Transverse colon (tissue), 4 donors: ENCODE results near the gene EHBP1. TPM values are rescaled to one million over a fixed set of nuclear protein-coding genes. Genes with fewer than 3 reads are reported as not detected.

Source experiments
- DNase-seq: peaks from one replicate; pipeline ENCODE4 v3.0.0-alpha.2; 2019
- H3K27ac ChIP-seq, 4 donors: fragments of 200-600 bp; sonication (generic); 2 replicates each; pipeline ENCODE4 v1.5.1; 2016 to 2018; ENCODE audit warnings: inconsistent platforms in 4 of 4
- H3K27me3 ChIP-seq: fragments of 200-600 bp; sonication (generic); 2 replicates; pipeline ENCODE4 v1.5.1; 2017; ENCODE audit warnings: inconsistent platforms
- H3K36me3 ChIP-seq, 4 donors: fragments of 200-600 bp; sonication (generic); 2 replicates each; pipeline ENCODE4 v1.5.1; 2017 to 2019; ENCODE audit warnings: inconsistent platforms in 4 of 4
- H3K4me1 ChIP-seq, 4 donors: fragments of 200-600 bp; sonication (generic); 2 replicates each; pipeline ENCODE4 v1.5.1; 2017 to 2020; ENCODE audit warnings: inconsistent platforms in 4 of 4
- H3K4me3 ChIP-seq, 4 donors: fragments of 200-600 bp; sonication (generic); 1 replicate in 1 of 4; 2 replicates in 3 of 4; pipeline versions ENCODE4 v1.5.1 to v1.6.1; 2017 to 2019; ENCODE audit warnings: inconsistent platforms in 4 of 4
- H3K9me3 ChIP-seq, 2 donors: fragments of 200-600 bp; sonication (generic); 2 replicates each; pipeline ENCODE4 v1.5.1; 2017 to 2019; ENCODE audit warnings: inconsistent platforms in 2 of 2
- CTCF ChIP-seq, 5 experiments: fragments of 200-600 bp in 3 of 5; fragments of 450-650 bp in 2 of 5; sonication (generic) in 3 of 5; IDR thresholded peaks; 1 replicate in 2 of 5; 2 replicates in 3 of 5; pipeline ENCODE4 v1.5.1; 2016 to 2017; ENCODE audit warnings: antibody characterized with exemption in 5 of 5, inconsistent platforms in 3 of 5, mild to moderate bottlenecking in 2 of 5, moderate library complexity in 1 of 5
- EP300 ChIP-seq: sonication (generic); formaldehyde crosslinking; IDR thresholded peaks from one replicate; pipeline ENCODE4 v1.6.1; 2017; ENCODE audit warnings: antibody characterized with exemption, low read depth
- POLR2A ChIP-seq: fragments of 450-650 bp; IDR thresholded peaks from one replicate; pipeline ENCODE4 v1.6.1; 2016; ENCODE audit warnings: antibody characterized with exemption, mild to moderate bottlenecking, moderate library complexity
- POLR2AphosphoS5 ChIP-seq, 3 donors: sonication (generic); formaldehyde crosslinking; IDR thresholded peaks; one replicate each; pipeline ENCODE4 v1.6.1; 2016; ENCODE audit warnings: antibody characterized with exemption in 3 of 3
- WGBS, 2 donors: methylation state at CpG; one replicate each; pipeline ENCODE4 v1.1.5; 2018; ENCODE audit warnings: low coverage in 1 of 2; 5-methylcytosine and 5-hydroxymethylcytosine counted together
- in situ Hi-C, 4 donors: fragments of 200-750 bp; cut with MboI; loops; one replicate each; pipeline versions ENCODE4 v1.15.0 to v1.15.1; 2017; ENCODE audit warnings: low sequenced_read_pairs in 3 of 4, low pct_ligation_motif_present in 1 of 4, low pct_unique_long_range_greater_than_20kb in 1 of 4
- intact Hi-C: fragments of 100-400 bp; cut with DNase I; formaldehyde crosslinking; loops from one replicate; pipeline ENCODE4 v1.15.1; 2023; ENCODE audit warnings: low total_unique reads
- total RNA-seq, 4 donors: library from RNA; depleted of rRNA; stranded (reverse); fragments of >200 nt; gene quantifications; one replicate each; pipeline ENCODE4 v1.1.0, GENCODE V29; 2016

Gene EHBP1
- total RNA-seq, 4 donors from 2014 or later = 41.1 to 69.4 (median 47.0) TPM

GRCh38 chr2:62687636-62688035 lies 17.9 kb upstream of the EHBP1 start:
- Histone ChIP-seq H3K36me3 (no peaks in the 10 kb centered on the region), H3K4me3 (no peak overlapping the region), H3K27ac (no peak overlapping the region), H3K4me1 (no peaks in the 10 kb centered on the region), H3K27me3 (no peaks in the 10 kb centered on the region), H3K9me3 (no peaks in the 10 kb centered on the region)
- no peak for DNase-seq
- intact Hi-C loops = no loop called here
- no peak for TF ChIP-seq POLR2A
- 62 to 90% methylated on average over 2 of the region's 2 CpGs for WGBS, 2 donors
- in situ Hi-C loops = no loop called here

DNA sequence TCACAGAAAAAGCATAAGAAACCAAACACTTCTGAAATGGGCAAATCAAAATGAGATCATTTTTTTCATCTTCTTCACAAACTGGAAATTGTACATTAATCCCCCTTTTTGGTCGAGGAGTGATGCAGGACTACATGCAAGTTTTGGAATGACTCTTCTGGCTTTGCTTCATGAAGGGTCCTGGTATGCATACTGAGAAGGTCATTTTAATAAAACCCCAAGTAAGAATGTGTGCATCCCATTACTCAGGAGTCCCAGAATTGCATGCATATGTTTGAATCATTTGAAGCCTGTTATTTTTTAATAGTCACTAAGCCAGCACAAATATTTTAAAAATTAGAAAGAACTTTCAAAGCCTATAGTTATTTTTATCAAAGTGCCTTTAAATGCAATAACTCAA lies 16.7 kb upstream of the EHBP1 start:
- Histone ChIP-seq H3K4me1 (no peaks in the 10 kb centered on the region), H3K4me3 (no peak overlapping the region), H3K27me3 (no peaks in the 10 kb centered on the region), H3K27ac (no peak overlapping the region), H3K36me3 (no peaks in the 10 kb centered on the region), H3K9me3 (no peaks in the 10 kb centered on the region)
- intact Hi-C loops (no loop called here), in situ Hi-C loops (no loop called here)
- TF ChIP-seq CTCF (IDR thresholded peaks at IDR 0.05) (no peak), POLR2A (no peak), POLR2AphosphoS5 (IDR thresholded peaks at IDR 0.05) (no peak), EP300 (no peak)
- 53 to 75% methylated on average over 1 of the region's 1 CpG for WGBS, 2 donors
- DNase-seq = no peak

GRCh38 chr2:62691186-62691585 lies 14.3 kb upstream of the EHBP1 start:
- no peak for DNase-seq
- Histone ChIP-seq H3K9me3 (no peaks in the 10 kb centered on the region), H3K4me1 (no peaks in the 10 kb centered on the region), H3K27me3 (no peaks in the 10 kb centered on the region), H3K27ac (no peak overlapping the region), H3K36me3 (no peaks in the 10 kb centered on the region), H3K4me3 (no peak overlapping the region)
- intact Hi-C loops = no loop called here
- in situ Hi-C loops = no loop called here
- 71 to 72% methylated on average over 1 to 2 of the region's 2 CpGs for WGBS, 2 donors
- no peak for TF ChIP-seq EP300
- no peak for TF ChIP-seq CTCF (IDR thresholded peaks at IDR 0.05)
- no peak for TF ChIP-seq POLR2AphosphoS5 (IDR thresholded peaks at IDR 0.05)
- TF ChIP-seq POLR2A = no peak

GRCh38 chr2:62692225-62692624 lies 13.3 kb upstream of the EHBP1 start:
- TF ChIP-seq EP300 (no peak), POLR2AphosphoS5 (IDR thresholded peaks at IDR 0.05) (no peak), CTCF (IDR thresholded peaks at IDR 0.05) (no peak), POLR2A (no peak)
- H3K4me1 ChIP-seq = no peaks in the 10 kb centered on the region
- H3K27ac ChIP-seq = no peak overlapping the region
- in situ Hi-C loops = no loop called here
- H3K27me3 ChIP-seq = no peaks in the 10 kb centered on the region
- H3K4me3 ChIP-seq = no peak overlapping the region
- intact Hi-C loops = no loop called here
- no peaks in the 10 kb centered on the region for H3K9me3 ChIP-seq
- H3K36me3 ChIP-seq = no peaks in the 10 kb centered on the region
- no peak for DNase-seq

GRCh38 chr2:62698653-62699052 lies 6.9 kb upstream of the EHBP1 start:
- no peak overlapping the region for H3K27ac ChIP-seq
- H3K4me1 ChIP-seq = no peaks in the 10 kb centered on the region
- H3K27me3 ChIP-seq = no peaks in the 10 kb centered on the region
- H3K36me3 ChIP-seq = no peaks in the 10 kb centered on the region
- H3K9me3 ChIP-seq = no peaks in the 10 kb centered on the region
- in situ Hi-C loops (no loop called here), intact Hi-C loops (no loop called here)
- TF ChIP-seq EP300 = no peak
- TF ChIP-seq POLR2AphosphoS5 (IDR thresholded peaks at IDR 0.05) = no peak
- no peak for TF ChIP-seq CTCF (IDR thresholded peaks at IDR 0.05)
- TF ChIP-seq POLR2A = no peak
- DNase-seq = no peak
- 54 to 81% methylated on average over 1 of the region's 1 CpG for WGBS, 2 donors
- no peak overlapping the region for H3K4me3 ChIP-seq
